KMS-11 (cell line): ENCODE data around the gene CFAP45.

Experiments
- H2AFZ ChIP-seq: fragments of 200-600 bp; sonication (generic); 2 replicates; pipeline ENCODE4 v1.6.1; 2016; ENCODE audit warnings: antibody characterized with exemption, mixed run types, low read depth
- H3K27ac ChIP-seq: fragments of 200-600 bp; sonication (generic); 2 replicates; pipeline ENCODE4 v1.6.1; 2016; ENCODE audit warnings: mild to moderate bottlenecking, mixed run types
- H3K27me3 ChIP-seq: fragments of 200-600 bp; sonication (generic); 2 replicates; pipeline ENCODE4 v1.6.1; 2017; ENCODE audit warnings: mild to moderate bottlenecking, low read depth, mixed run types, moderate library complexity; ENCODE audit not compliant: insufficient read depth
- H3K36me3 ChIP-seq: fragments of 200-600 bp; sonication (generic); 2 replicates; pipeline ENCODE4 v1.6.1; 2017; ENCODE audit warnings: mild to moderate bottlenecking, mixed run types; ENCODE audit not compliant: insufficient read depth
- H3K4me1 ChIP-seq: fragments of 200-600 bp; sonication (generic); 2 replicates; pipeline ENCODE4 v1.6.1; 2016; ENCODE audit warnings: mild to moderate bottlenecking, low read depth, mixed run types; ENCODE audit not compliant: poor library complexity, severe bottlenecking
- H3K4me2 ChIP-seq: fragments of 200-600 bp; sonication (generic); 2 replicates; pipeline ENCODE4 v1.7.0; 2016; ENCODE audit warnings: mild to moderate bottlenecking, mixed run types
- H3K4me3 ChIP-seq: fragments of 200-600 bp; sonication (generic); IDR thresholded peaks from 2 replicates; pipeline ENCODE4 v1.6.1; 2017; ENCODE audit warnings: low read depth, low read length, mixed read lengths; ENCODE audit not compliant: insufficient read depth
- H3K79me2 ChIP-seq: fragments of 200-600 bp; sonication (generic); 2 replicates; pipeline ENCODE4 v1.6.1; 2016; ENCODE audit warnings: low read depth, mixed run types; ENCODE audit not compliant: insufficient read depth
- H3K9ac ChIP-seq: fragments of 200-600 bp; sonication (generic); 2 replicates; pipeline ENCODE4 v1.6.1; 2016; ENCODE audit warnings: mild to moderate bottlenecking, mixed run types
- H4K20me1 ChIP-seq: fragments of 200-600 bp; sonication (generic); 2 replicates; pipeline ENCODE4 v1.6.1; 2016; ENCODE audit warnings: mild to moderate bottlenecking, mixed run types; ENCODE audit not compliant: insufficient read depth
- TF ChIP-seq, protein P1 (sequence below): fragments of 200-600 bp; sonication (generic); conservative IDR thresholded peaks from 2 replicates; pipeline ENCODE4 v1.6.1; 2017; ENCODE audit warnings: low read depth, mild to moderate bottlenecking, antibody characterized with exemption, low read length, moderate library complexity, mixed read lengths

The CFAP45 gene

GRCh38 chr1:159921251-159921650 lies 21.3 kb upstream of the CFAP45 start:
- H2AFZ ChIP-seq = no peak overlapping the region
- peaks cover 21% of the 10 kb centered on the region; the same call in 1 of the 2 replicates for H3K36me3 ChIP-seq
- H3K4me1 ChIP-seq = peaks cover 73% of the 10 kb centered on the region
- peaks cover 66% of the 10 kb centered on the region for H3K79me2 ChIP-seq
- H3K4me2 ChIP-seq = peak overlapping the region; percentile 92; the same call in 1 of the 2 replicates
- H3K27ac ChIP-seq = peak overlapping the region; percentile 78; the same call in 1 of the 2 replicates
- H4K20me1 ChIP-seq = peaks cover 53% of the 10 kb centered on the region
- TF ChIP-seq, protein P1, sequence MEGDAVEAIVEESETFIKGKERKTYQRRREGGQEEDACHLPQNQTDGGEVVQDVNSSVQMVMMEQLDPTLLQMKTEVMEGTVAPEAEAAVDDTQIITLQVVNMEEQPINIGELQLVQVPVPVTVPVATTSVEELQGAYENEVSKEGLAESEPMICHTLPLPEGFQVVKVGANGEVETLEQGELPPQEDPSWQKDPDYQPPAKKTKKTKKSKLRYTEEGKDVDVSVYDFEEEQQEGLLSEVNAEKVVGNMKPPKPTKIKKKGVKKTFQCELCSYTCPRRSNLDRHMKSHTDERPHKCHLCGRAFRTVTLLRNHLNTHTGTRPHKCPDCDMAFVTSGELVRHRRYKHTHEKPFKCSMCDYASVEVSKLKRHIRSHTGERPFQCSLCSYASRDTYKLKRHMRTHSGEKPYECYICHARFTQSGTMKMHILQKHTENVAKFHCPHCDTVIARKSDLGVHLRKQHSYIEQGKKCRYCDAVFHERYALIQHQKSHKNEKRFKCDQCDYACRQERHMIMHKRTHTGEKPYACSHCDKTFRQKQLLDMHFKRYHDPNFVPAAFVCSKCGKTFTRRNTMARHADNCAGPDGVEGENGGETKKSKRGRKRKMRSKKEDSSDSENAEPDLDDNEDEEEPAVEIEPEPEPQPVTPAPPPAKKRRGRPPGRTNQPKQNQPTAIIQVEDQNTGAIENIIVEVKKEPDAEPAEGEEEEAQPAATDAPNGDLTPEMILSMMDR = no peak
- H3K9ac ChIP-seq = no peak overlapping the region; the same call in 1 of the 2 replicates
- no peaks in the 10 kb centered on the region for H3K27me3 ChIP-seq
- H3K4me3 ChIP-seq = no peak overlapping the region

- TF ChIP-seq, protein P1 = no peak
- Histone ChIP-seq H3K4me2 (peak overlapping the region; percentile 92), H3K9ac (no peak overlapping the region; the same call in 1 of the 2 replicates), H3K36me3 (peaks cover 21% of the 10 kb centered on the region; the same call in 1 of the 2 replicates), H3K27me3 (no peaks in the 10 kb centered on the region), H3K4me1 (peaks cover 68% of the 10 kb centered on the region), H2AFZ (no peak overlapping the region), H4K20me1 (peaks cover 53% of the 10 kb centered on the region), H3K79me2 (peaks cover 66% of the 10 kb centered on the region), H3K27ac (peak overlapping the region; percentile 78; the same call in 1 of the 2 replicates), H3K4me3 (no peak overlapping the region)
Measured at GRCh38 chr1:159920651-159921050, 20.7 kb upstream of the CFAP45 start.

DNA sequence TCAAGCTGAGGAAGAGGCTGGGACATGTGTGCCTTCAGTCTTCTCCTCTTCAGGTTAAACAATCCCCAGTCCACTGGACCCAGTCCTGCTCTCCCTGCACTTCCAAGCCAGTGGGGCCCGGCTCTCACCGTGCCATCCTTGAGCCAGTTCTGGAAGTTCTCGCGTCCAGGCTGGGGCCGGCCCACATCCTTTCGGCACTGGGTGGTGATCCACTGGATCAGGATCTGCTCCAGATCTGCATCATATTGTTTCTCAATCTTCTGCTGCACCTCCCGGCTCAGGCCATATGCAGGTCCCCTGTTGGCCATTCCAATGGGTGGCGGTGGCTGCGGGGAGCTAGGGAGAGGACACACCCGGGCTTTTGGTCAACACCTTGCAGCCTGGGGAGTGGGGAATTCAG lies 20.2 kb upstream of the CFAP45 start:
- H3K27ac ChIP-seq = peak overlapping the region; percentile 8; the same call in 1 of the 2 replicates
- H2AFZ ChIP-seq = no peak overlapping the region
- H3K79me2 ChIP-seq = peaks cover 64% of the 10 kb centered on the region
- no peak overlapping the region for H3K4me3 ChIP-seq
- peaks cover 53% of the 10 kb centered on the region for H4K20me1 ChIP-seq
- TF ChIP-seq, protein P1 = no peak
- H3K4me1 ChIP-seq = peaks cover 68% of the 10 kb centered on the region
- no peak overlapping the region for H3K9ac ChIP-seq
- H3K36me3 ChIP-seq = peaks cover 21% of the 10 kb centered on the region; the same call in 1 of the 2 replicates
- peak overlapping the region; percentile 92; the same call in 1 of the 2 replicates for H3K4me2 ChIP-seq
- H3K27me3 ChIP-seq = no peaks in the 10 kb centered on the region

GRCh38 chr1:159919236-159919865 lies 19.4 kb upstream of the CFAP45 start:
- TF ChIP-seq, protein P1 = no peak
- no peaks in the 10 kb centered on the region for H3K27me3 ChIP-seq
- H2AFZ ChIP-seq = no peak overlapping the region
- peaks cover 68% of the 10 kb centered on the region for H3K4me1 ChIP-seq
- H3K27ac ChIP-seq = peak overlapping the region; percentile 36; the same call in 1 of the 2 replicates
- H3K36me3 ChIP-seq = peaks cover 21% of the 10 kb centered on the region; the same call in 1 of the 2 replicates
- peak overlapping the region; percentile 92 for H3K4me2 ChIP-seq
- H3K4me3 ChIP-seq = no peak overlapping the region
- H4K20me1 ChIP-seq = peaks cover 53% of the 10 kb centered on the region
- no peak overlapping the region for H3K9ac ChIP-seq
- peaks cover 56% of the 10 kb centered on the region for H3K79me2 ChIP-seq
